ENCODE results near the gene ZNF384. TPM values are rescaled to one million over a fixed set of nuclear protein-coding genes. Genes with fewer than 3 reads are reported as not detected.

ZNF384 gene
- total RNA-seq, 2 experiments from 2014 or later, result 67.6 TPM

GRCh38 chr12:6676962-6677361, 12.2 kb downstream of the ZNF384 start:
- CTCF ChIA-PET, result no interaction called here

GRCh38 chr12:6672143-6672542, 17.0 kb downstream of the ZNF384 start:
- H3K9me3 ChIP-seq (ENCODE audit: control insufficient read depth in 1 of 2, insufficient read depth in 1 of 2, low read length in 2 of 2), result no peaks in the 10 kb centered on the region
- H3K27me3 ChIP-seq (ENCODE audit: control insufficient read depth in 1 of 2, insufficient read depth in 2 of 2, low read length in 2 of 2), result no peaks in the 10 kb centered on the region
- no peaks in the 10 kb centered on the region for H3K4me1 ChIP-seq (ENCODE audit: insufficient read depth, low read length)
- Mint-ChIP-seq H3K9me3 (no peaks in the 10 kb centered on the region), H3K27me3 (no peaks in the 10 kb centered on the region), H3K36me3 (ENCODE audit: low read depth) (peaks cover 96% of the 10 kb centered on the region), H3K4me3 (no peak overlapping the region), H3K4me1 (ENCODE audit: low read depth) (no peaks in the 10 kb centered on the region), H3K27ac (no peak overlapping the region)
- CTCF ChIA-PET, result no interaction called here
- no peak overlapping the region for H3K27ac ChIP-seq (ENCODE audit: low read depth in 1 of 2, low read length in 2 of 2)
- intact Hi-C loops (cut with DNase I, micrococcal nuclease), result no loop called here
- H3K4me3 ChIP-seq (ENCODE audit: low read length), result no peak overlapping the region
- peaks cover 99% of the 10 kb centered on the region for H3K36me3 ChIP-seq (ENCODE audit: insufficient read depth, low read length)
- no peak for ATAC-seq (ENCODE audit: poor library complexity)
- POLR2A ChIA-PET, result no interaction called here
- TF ChIP-seq CTCF (IDR thresholded peaks at IDR 0.05), result no peak
- DNase-seq, result no peak

More at GRCh38 chr12:6676962-6677361, 12.2 kb downstream of the ZNF384 start:
- Mint-ChIP-seq H3K36me3 (ENCODE audit: low read depth) (peaks cover 93% of the 10 kb centered on the region), H3K9me3 (no peaks in the 10 kb centered on the region), H3K4me1 (ENCODE audit: low read depth) (peaks cover 3% of the 10 kb centered on the region), H3K4me3 (no peak overlapping the region), H3K27me3 (no peaks in the 10 kb centered on the region), H3K27ac (no peak overlapping the region)
- POLR2A ChIA-PET, result interaction anchor here (1.6 kb wide), 1 partner anchor 12 kb away, joined by 4 read pairs; the partner anchor contains the start of gene ZNF384
- peaks cover 98% of the 10 kb centered on the region for H3K36me3 ChIP-seq (ENCODE audit: insufficient read depth, low read length)
- no peaks in the 10 kb centered on the region for H3K9me3 ChIP-seq (ENCODE audit: control insufficient read depth in 1 of 2, insufficient read depth in 1 of 2, low read length in 2 of 2)
- no peak for DNase-seq
- H3K27ac ChIP-seq (ENCODE audit: low read depth in 1 of 2, low read length in 2 of 2), result no peak overlapping the region
- no peak overlapping the region for H3K4me3 ChIP-seq (ENCODE audit: low read length)
- intact Hi-C loops (cut with DNase I, micrococcal nuclease), result no loop called here
- H3K4me1 ChIP-seq (ENCODE audit: insufficient read depth, low read length), result no peaks in the 10 kb centered on the region
- no peak for TF ChIP-seq CTCF (IDR thresholded peaks at IDR 0.05)
- H3K27me3 ChIP-seq (ENCODE audit: control insufficient read depth in 1 of 2, insufficient read depth in 2 of 2, low read length in 2 of 2), result no peaks in the 10 kb centered on the region
- no peak for ATAC-seq (ENCODE audit: poor library complexity)

- peaks cover 15% of the 10 kb centered on the region for H3K4me1 Mint-ChIP-seq (ENCODE audit: low read depth)
- Histone ChIP-seq H3K27me3 (ENCODE audit: control insufficient read depth in 1 of 2, insufficient read depth in 2 of 2, low read length in 2 of 2) (no peaks in the 10 kb centered on the region), H3K9me3 (ENCODE audit: control insufficient read depth in 1 of 2, insufficient read depth in 1 of 2, low read length in 2 of 2) (no peaks in the 10 kb centered on the region), H3K36me3 (ENCODE audit: insufficient read depth, low read length) (peaks cover 60% of the 10 kb centered on the region), H3K4me3 (ENCODE audit: low read length) (no peak overlapping the region), H3K4me1 (ENCODE audit: insufficient read depth, low read length) (peaks cover 6% of the 10 kb centered on the region), H3K27ac (ENCODE audit: low read depth in 1 of 2, low read length in 2 of 2) (no peak overlapping the region)
- H3K4me3 Mint-ChIP-seq, result no peak overlapping the region
- ChIA-PET CTCF (interaction anchor here (1.5 kb wide), 1 partner anchor 22 kb away, joined by 3 read pairs; no protein-coding TSS in a partner anchor), POLR2A (interaction anchor here (1.2 kb wide), 1 partner anchor 40 kb away, joined by 3 read pairs; no protein-coding TSS in a partner anchor)
- DNase-seq, result no peak
- intact Hi-C loops (cut with DNase I, micrococcal nuclease), result no loop called here
- TF ChIP-seq CTCF (IDR thresholded peaks at IDR 0.05), result no peak
- H3K9me3 Mint-ChIP-seq, result no peaks in the 10 kb centered on the region
- H3K36me3 Mint-ChIP-seq (ENCODE audit: low read depth), result peaks cover 75% of the 10 kb centered on the region
- no peaks in the 10 kb centered on the region for H3K27me3 Mint-ChIP-seq
- no peak overlapping the region for H3K27ac Mint-ChIP-seq
- no peak for ATAC-seq (ENCODE audit: poor library complexity)
Measured at GRCh38 chr12:6667559-6668210, 21.5 kb downstream of the ZNF384 start.

Measured in CD4-positive, alpha-beta T cell (primary cell).